Measurements from ENCODE around the gene NT5C1A. TPM values are rescaled to one million over a fixed set of nuclear protein-coding genes. Genes with fewer than 3 reads are reported as not detected.
A peak's percentile ranks its signal among the peaks of the same experiment; 100 is the strongest.

The NT5C1A gene
- total and polyA plus RNA-seq, 4 donors, result not detected

DNA sequence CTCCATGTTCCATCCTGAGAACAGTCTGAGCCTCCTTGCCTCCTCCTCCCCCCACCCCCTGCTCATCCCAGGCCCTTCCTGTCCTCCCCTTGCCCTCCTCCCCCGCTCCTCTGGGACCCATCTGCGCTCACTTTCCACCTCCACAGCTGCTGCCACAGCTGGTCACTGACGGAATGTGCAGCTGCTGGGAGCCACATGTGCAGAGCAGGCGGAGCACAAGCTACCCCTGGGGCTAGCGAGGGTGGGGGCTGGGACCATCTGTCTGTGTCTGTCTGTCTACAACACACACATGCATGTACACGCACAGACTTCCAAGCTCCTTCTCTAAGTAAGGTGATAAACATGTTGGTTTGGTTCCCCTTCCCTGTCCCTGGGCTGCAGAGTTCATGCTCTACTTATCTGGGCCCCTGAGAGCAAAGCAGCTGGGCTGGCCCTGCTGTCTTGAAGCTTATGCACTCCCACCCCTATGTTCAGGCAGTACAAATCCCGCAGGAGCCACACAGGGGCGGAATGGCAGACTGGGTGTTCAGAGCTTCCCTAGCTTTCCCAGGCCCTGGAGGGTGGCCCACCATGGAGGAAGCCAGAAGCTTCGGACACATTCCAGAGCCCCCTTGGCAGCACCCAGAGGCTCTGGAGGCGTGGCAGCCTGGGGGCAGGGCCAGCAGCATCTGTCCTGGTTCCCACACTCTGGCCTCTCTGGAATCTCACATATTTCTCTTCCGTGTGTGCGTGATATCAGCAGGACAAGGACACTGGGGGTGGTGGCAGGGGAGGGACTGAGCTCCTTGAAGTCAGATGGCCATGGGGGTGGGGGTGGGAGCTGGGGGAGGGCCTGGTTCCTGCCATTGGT lies 25.4 kb downstream of the NT5C1A start:
- H3K4me3 ChIP-seq, result no peak overlapping the region
- H3K36me3 ChIP-seq (ENCODE audit: control insufficient read depth in 4 of 4, insufficient read depth in 4 of 4, low read length in 4 of 4), result no peaks in the 10 kb centered on the region
- H3K9me3 ChIP-seq (ENCODE audit: control insufficient read depth in 4 of 4, insufficient read depth in 3 of 4, low read length in 3 of 4), result no peaks in the 10 kb centered on the region
- H3K27me3 ChIP-seq (ENCODE audit: control insufficient read depth in 3 of 3, insufficient read depth in 3 of 3, low read length in 2 of 3), result no peaks in the 10 kb centered on the region
- TF ChIP-seq, protein P1, sequence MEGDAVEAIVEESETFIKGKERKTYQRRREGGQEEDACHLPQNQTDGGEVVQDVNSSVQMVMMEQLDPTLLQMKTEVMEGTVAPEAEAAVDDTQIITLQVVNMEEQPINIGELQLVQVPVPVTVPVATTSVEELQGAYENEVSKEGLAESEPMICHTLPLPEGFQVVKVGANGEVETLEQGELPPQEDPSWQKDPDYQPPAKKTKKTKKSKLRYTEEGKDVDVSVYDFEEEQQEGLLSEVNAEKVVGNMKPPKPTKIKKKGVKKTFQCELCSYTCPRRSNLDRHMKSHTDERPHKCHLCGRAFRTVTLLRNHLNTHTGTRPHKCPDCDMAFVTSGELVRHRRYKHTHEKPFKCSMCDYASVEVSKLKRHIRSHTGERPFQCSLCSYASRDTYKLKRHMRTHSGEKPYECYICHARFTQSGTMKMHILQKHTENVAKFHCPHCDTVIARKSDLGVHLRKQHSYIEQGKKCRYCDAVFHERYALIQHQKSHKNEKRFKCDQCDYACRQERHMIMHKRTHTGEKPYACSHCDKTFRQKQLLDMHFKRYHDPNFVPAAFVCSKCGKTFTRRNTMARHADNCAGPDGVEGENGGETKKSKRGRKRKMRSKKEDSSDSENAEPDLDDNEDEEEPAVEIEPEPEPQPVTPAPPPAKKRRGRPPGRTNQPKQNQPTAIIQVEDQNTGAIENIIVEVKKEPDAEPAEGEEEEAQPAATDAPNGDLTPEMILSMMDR (IDR thresholded peaks at IDR 0.05; ENCODE audit: control extremely low read depth, extremely low read depth), result no peak
- WGBS, 2 donors, result 66 to 77% methylated on average over 12 of the region's 12 CpGs
- ATAC-seq (ENCODE audit: insufficient read depth, low FRiP score) (no peak), DNase-seq (peak; percentile 79 to 82 (median 80))
- peak overlapping the region in 1 of 2 donors; percentile 43 for H3K27ac ChIP-seq (ENCODE audit: low read depth in 1 of 2, low read length in 1 of 2)
- H3K4me1 ChIP-seq (ENCODE audit: control insufficient read depth in 5 of 5, insufficient read depth in 5 of 5, low read length in 5 of 5), result peaks cover 0 to 10% (median 5%) of the 10 kb centered on the region in 5 donors
- H3K9ac ChIP-seq (ENCODE audit: insufficient read depth in 1 of 2, low read length in 2 of 2), result no peak overlapping the region

GRCh38 chr1:39645411-39646043 lies 26.4 kb downstream of the NT5C1A start:
- DNase-seq, result no peak
- Histone ChIP-seq H3K27ac (ENCODE audit: low read depth in 1 of 2, low read length in 1 of 2) (no peak overlapping the region), H3K27me3 (ENCODE audit: control insufficient read depth in 3 of 3, insufficient read depth in 3 of 3, low read length in 2 of 3) (no peaks in the 10 kb centered on the region), H3K4me1 (ENCODE audit: control insufficient read depth in 5 of 5, insufficient read depth in 5 of 5, low read length in 5 of 5) (peaks cover 0 to 10% (median 5%) of the 10 kb centered on the region in 5 donors), H3K9ac (ENCODE audit: insufficient read depth in 1 of 2, low read length in 2 of 2) (no peak overlapping the region), H3K36me3 (ENCODE audit: control insufficient read depth in 4 of 4, insufficient read depth in 4 of 4, low read length in 4 of 4) (no peaks in the 10 kb centered on the region), H3K9me3 (ENCODE audit: control insufficient read depth in 4 of 4, insufficient read depth in 3 of 4, low read length in 3 of 4) (no peaks in the 10 kb centered on the region), H3K4me3 (no peak overlapping the region)
- WGBS, 2 donors, result 78 to 92% methylated on average over 3 of the region's 3 CpGs
- no peak for ATAC-seq (ENCODE audit: insufficient read depth, low FRiP score)
- TF ChIP-seq, protein P1 (IDR thresholded peaks at IDR 0.05; ENCODE audit: control extremely low read depth, extremely low read depth), result no peak

GRCh38 chr1:39643705-39644104 lies 28.2 kb downstream of the NT5C1A start:
- no peak for ATAC-seq (ENCODE audit: insufficient read depth, low FRiP score)
- no peak for DNase-seq
- Histone ChIP-seq H3K27me3 (ENCODE audit: control insufficient read depth in 3 of 3, insufficient read depth in 3 of 3, low read length in 2 of 3) (peaks cover 0 to 2% (median 0%) of the 10 kb centered on the region in 3 donors), H3K4me1 (ENCODE audit: control insufficient read depth in 5 of 5, insufficient read depth in 5 of 5, low read length in 5 of 5) (peaks cover 0 to 10% (median 5%) of the 10 kb centered on the region in 5 donors), H3K4me3 (no peak overlapping the region), H3K27ac (ENCODE audit: low read depth in 1 of 2, low read length in 1 of 2) (no peak overlapping the region), H3K9me3 (ENCODE audit: control insufficient read depth in 4 of 4, insufficient read depth in 3 of 4, low read length in 3 of 4) (no peaks in the 10 kb centered on the region), H3K36me3 (ENCODE audit: control insufficient read depth in 4 of 4, insufficient read depth in 4 of 4, low read length in 4 of 4) (no peaks in the 10 kb centered on the region), H3K9ac (ENCODE audit: insufficient read depth in 1 of 2, low read length in 2 of 2) (no peak overlapping the region)
- TF ChIP-seq, protein P1 (IDR thresholded peaks at IDR 0.05; ENCODE audit: control extremely low read depth, extremely low read depth), result no peak
- 69 to 82% methylated on average over 3 of the region's 3 CpGs for WGBS, 2 donors

All from lung (tissue), 12 donors.